ENCODE data around the gene CCKAR.

DNA sequence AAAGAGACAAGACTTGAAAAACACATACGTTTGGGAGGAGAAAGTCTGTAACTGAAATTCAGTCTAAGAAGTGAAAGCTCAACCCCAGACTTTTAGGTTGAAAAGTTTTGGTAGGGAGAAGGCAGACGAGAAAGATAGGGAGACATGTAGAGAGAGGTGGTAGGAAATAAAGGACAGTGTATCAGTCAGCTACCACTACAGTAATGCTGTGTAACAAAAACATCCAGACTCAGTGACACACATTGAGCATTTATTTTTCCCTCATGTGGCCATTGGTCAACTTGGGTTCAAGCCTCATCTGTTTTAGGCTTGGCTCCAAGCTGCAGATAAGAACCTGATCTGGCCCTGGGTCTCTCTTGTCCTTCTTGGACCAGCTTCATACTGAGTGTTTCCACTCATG is 26.9 kb downstream of the CCKAR start:
- TF ChIP-seq, protein P1, sequence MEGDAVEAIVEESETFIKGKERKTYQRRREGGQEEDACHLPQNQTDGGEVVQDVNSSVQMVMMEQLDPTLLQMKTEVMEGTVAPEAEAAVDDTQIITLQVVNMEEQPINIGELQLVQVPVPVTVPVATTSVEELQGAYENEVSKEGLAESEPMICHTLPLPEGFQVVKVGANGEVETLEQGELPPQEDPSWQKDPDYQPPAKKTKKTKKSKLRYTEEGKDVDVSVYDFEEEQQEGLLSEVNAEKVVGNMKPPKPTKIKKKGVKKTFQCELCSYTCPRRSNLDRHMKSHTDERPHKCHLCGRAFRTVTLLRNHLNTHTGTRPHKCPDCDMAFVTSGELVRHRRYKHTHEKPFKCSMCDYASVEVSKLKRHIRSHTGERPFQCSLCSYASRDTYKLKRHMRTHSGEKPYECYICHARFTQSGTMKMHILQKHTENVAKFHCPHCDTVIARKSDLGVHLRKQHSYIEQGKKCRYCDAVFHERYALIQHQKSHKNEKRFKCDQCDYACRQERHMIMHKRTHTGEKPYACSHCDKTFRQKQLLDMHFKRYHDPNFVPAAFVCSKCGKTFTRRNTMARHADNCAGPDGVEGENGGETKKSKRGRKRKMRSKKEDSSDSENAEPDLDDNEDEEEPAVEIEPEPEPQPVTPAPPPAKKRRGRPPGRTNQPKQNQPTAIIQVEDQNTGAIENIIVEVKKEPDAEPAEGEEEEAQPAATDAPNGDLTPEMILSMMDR (IDR thresholded peaks at IDR 0.05; ENCODE audit: insufficient read depth, low read length), result no peak
- TF ChIP-seq POLR2AphosphoS5 (IDR thresholded peaks at IDR 0.05; ENCODE audit: low read depth) (no peak), GABPA (IDR thresholded peaks at IDR 0.05; ENCODE audit: low read depth) (no peak), SPI1 (IDR thresholded peaks at IDR 0.05; ENCODE audit: borderline replicate concordance, low read depth) (no peak)
- TF ChIP-seq, protein P2, sequence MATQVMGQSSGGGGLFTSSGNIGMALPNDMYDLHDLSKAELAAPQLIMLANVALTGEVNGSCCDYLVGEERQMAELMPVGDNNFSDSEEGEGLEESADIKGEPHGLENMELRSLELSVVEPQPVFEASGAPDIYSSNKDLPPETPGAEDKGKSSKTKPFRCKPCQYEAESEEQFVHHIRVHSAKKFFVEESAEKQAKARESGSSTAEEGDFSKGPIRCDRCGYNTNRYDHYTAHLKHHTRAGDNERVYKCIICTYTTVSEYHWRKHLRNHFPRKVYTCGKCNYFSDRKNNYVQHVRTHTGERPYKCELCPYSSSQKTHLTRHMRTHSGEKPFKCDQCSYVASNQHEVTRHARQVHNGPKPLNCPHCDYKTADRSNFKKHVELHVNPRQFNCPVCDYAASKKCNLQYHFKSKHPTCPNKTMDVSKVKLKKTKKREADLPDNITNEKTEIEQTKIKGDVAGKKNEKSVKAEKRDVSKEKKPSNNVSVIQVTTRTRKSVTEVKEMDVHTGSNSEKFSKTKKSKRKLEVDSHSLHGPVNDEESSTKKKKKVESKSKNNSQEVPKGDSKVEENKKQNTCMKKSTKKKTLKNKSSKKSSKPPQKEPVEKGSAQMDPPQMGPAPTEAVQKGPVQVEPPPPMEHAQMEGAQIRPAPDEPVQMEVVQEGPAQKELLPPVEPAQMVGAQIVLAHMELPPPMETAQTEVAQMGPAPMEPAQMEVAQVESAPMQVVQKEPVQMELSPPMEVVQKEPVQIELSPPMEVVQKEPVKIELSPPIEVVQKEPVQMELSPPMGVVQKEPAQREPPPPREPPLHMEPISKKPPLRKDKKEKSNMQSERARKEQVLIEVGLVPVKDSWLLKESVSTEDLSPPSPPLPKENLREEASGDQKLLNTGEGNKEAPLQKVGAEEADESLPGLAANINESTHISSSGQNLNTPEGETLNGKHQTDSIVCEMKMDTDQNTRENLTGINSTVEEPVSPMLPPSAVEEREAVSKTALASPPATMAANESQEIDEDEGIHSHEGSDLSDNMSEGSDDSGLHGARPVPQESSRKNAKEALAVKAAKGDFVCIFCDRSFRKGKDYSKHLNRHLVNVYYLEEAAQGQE (IDR thresholded peaks at IDR 0.05; ENCODE audit: insufficient replicate concordance, low read depth), result no peak

Measured in HL-60 (cell line).